Measurements from ENCODE around the gene GNAZ.

Gene GNAZ

DNA sequence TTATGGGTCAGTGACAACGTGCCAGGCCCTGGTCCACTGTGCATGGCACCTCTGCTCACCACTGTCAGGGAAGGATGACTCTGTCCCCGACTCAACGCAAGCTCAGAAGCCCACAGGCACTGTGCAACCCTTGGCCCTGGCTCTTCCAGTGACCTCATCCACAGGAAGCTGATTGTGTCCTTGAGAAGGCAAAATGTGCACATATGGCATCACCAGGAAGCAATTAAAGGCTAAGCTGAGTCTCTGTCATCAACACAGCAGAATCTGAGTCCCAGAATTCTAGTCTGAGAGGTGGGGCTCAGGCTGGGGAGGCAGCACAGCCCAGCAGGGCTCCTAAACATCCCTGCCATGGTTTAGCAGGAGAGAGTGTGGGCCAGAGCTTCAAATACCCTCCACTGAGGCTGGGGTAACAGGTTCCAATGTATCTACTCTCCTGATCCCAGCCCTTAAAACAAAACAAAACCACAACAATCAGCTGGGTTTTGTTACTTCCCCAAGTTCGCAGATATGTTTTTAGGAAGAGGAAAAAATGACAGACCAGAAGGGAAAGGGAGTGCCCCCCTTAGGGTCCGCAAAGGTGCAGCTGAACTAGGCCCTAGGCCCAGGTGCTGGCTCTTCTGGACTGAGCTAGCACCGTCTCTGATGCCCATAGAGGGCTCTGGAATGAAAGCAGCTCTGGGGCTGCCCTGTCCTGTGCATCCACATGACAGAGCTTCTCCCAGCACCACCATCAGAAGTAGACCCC, 33.5 kb upstream of the GNAZ start:
- Histone ChIP-seq H3K9me3 (ENCODE audit: insufficient read depth, low read length) (no peaks in the 10 kb centered on the region), H3K27ac (ENCODE audit: low read depth, low read length) (no peak overlapping the region), H4K20me1 (ENCODE audit: low read depth, low read length) (no peaks in the 10 kb centered on the region), H3K4me3 (ENCODE audit: insufficient read depth, low read length, poor library complexity, severe bottlenecking) (no peak overlapping the region), H2AFZ (ENCODE audit: low read depth, low read length, severe bottlenecking) (no peak overlapping the region), H3K9me2 (replicated peaks; ENCODE audit: insufficient read depth, low read length) (no peaks in the 10 kb centered on the region), H3K27me3 (ENCODE audit: low read length) (no peaks in the 10 kb centered on the region), H3F3A (ENCODE audit: insufficient read depth) (no peaks in the 10 kb centered on the region), H3K36me3 (ENCODE audit: low read length) (no peaks in the 10 kb centered on the region), H3K4me2 (ENCODE audit: low read depth, low read length, poor library complexity, severe bottlenecking) (no peak overlapping the region), H3K9ac (ENCODE audit: low read length) (no peak overlapping the region), H3K79me2 (ENCODE audit: insufficient read depth, low read length) (no peaks in the 10 kb centered on the region)
- TF ChIP-seq EZH2phosphoT487 (conservative IDR thresholded peaks at IDR 0.05; ENCODE audit: low read length): no peak
- TF ChIP-seq CTCF (IDR thresholded peaks at IDR 0.05; ENCODE audit: insufficient read depth, low read length, poor library complexity, severe bottlenecking): no peak

DNA sequence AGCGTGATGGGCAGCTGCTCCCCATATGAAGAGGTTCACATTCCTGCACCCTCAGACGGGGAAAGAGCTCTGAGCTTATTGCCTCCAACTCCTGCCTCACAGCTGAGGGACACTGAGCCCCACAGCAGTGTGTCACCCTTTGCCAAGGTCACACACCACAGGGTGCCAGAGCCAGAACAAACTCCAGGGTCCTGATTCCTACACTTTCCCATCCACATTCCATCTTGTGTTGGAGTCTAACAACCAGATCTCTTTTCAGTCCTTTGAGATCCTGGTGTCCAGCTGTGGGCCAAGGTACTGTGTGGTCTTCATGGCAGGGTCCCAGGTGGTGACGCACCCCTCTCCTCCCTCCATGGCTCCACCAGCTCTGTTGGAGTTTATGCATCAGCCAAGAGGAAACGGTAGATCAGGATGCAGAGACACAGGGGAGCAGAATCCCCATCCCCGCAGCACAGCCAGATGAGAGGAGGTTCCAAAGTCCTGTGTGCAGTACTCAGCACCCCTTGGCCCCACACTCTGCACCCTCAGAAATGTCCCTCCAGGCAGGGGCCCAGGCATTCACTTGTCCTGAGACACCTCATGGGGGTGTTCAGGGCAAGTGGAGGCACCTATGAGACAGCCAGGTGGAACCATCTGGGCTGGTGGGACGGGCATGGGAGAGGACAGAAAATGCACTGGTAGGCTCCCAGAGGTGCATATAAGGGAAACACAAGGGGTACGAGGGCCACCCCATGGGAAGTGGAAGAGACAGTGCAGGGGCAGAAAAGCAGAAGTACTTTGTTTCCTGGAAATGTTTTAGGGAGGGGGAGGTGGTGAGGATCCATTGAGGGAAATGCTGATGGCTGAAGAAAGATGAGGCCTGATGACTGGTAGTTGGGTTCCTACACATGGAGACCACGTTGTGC, 32.6 kb upstream of the GNAZ start:
- Histone ChIP-seq H3K4me3 (ENCODE audit: insufficient read depth, low read length, poor library complexity, severe bottlenecking) (no peak overlapping the region), H3K27me3 (ENCODE audit: low read length) (no peaks in the 10 kb centered on the region), H3K9me3 (ENCODE audit: insufficient read depth, low read length) (no peaks in the 10 kb centered on the region), H2AFZ (ENCODE audit: low read depth, low read length, severe bottlenecking) (no peak overlapping the region), H3F3A (ENCODE audit: insufficient read depth) (no peaks in the 10 kb centered on the region), H3K27ac (ENCODE audit: low read depth, low read length) (no peak overlapping the region), H4K20me1 (ENCODE audit: low read depth, low read length) (no peaks in the 10 kb centered on the region), H3K79me2 (ENCODE audit: insufficient read depth, low read length) (no peaks in the 10 kb centered on the region), H3K9me2 (replicated peaks; ENCODE audit: insufficient read depth, low read length) (no peaks in the 10 kb centered on the region), H3K4me2 (ENCODE audit: low read depth, low read length, poor library complexity, severe bottlenecking) (no peak overlapping the region), H3K36me3 (ENCODE audit: low read length) (no peaks in the 10 kb centered on the region), H3K9ac (ENCODE audit: low read length) (no peak overlapping the region)
- TF ChIP-seq EZH2phosphoT487 (conservative IDR thresholded peaks at IDR 0.05; ENCODE audit: low read length) (no peak), CTCF (IDR thresholded peaks at IDR 0.05; ENCODE audit: insufficient read depth, low read length, poor library complexity, severe bottlenecking) (no peak)

GRCh38 chr22:23038334-23038642, 32.0 kb upstream of the GNAZ start:
- no peak overlapping the region for H3K4me2 ChIP-seq (ENCODE audit: low read depth, low read length, poor library complexity, severe bottlenecking)
- H3K36me3 ChIP-seq (ENCODE audit: low read length): no peaks in the 10 kb centered on the region
- no peaks in the 10 kb centered on the region for H3K79me2 ChIP-seq (ENCODE audit: insufficient read depth, low read length)
- H3K9me3 ChIP-seq (ENCODE audit: insufficient read depth, low read length): no peaks in the 10 kb centered on the region
- H3K4me3 ChIP-seq (ENCODE audit: insufficient read depth, low read length, poor library complexity, severe bottlenecking): no peak overlapping the region
- no peaks in the 10 kb centered on the region for H3F3A ChIP-seq (ENCODE audit: insufficient read depth)
- TF ChIP-seq CTCF (IDR thresholded peaks at IDR 0.05; ENCODE audit: insufficient read depth, low read length, poor library complexity, severe bottlenecking): no peak
- no peak for TF ChIP-seq EZH2phosphoT487 (conservative IDR thresholded peaks at IDR 0.05; ENCODE audit: low read length)
- H4K20me1 ChIP-seq (ENCODE audit: low read depth, low read length): no peaks in the 10 kb centered on the region
- H2AFZ ChIP-seq (ENCODE audit: low read depth, low read length, severe bottlenecking): no peak overlapping the region
- H3K9ac ChIP-seq (ENCODE audit: low read length): no peak overlapping the region
- H3K27me3 ChIP-seq (ENCODE audit: low read length): no peaks in the 10 kb centered on the region
- H3K9me2 ChIP-seq (replicated peaks; ENCODE audit: insufficient read depth, low read length): no peaks in the 10 kb centered on the region
- no peak overlapping the region for H3K27ac ChIP-seq (ENCODE audit: low read depth, low read length)

Measured in SU-DHL-6 (cell line).